AG09309 (cell line): ENCODE data around the gene GRB10.

Experiments used
- DNase-seq: peaks from one replicate; pipeline ENCODE4 v3.0.0-alpha.2; 2010; ENCODE audit warnings: low read depth
- H3K4me3 ChIP-seq: 2 replicates; pipeline ENCODE4 v1.5.1; 2011; ENCODE audit warnings: mild to moderate bottlenecking, low read depth, low read length, moderate library complexity; ENCODE audit not compliant: control insufficient read depth
- TF ChIP-seq, protein P1 (sequence below): IDR thresholded peaks from 2 replicates; pipeline ENCODE4 v1.5.1; 2011; ENCODE audit warnings: mild to moderate bottlenecking, low read depth, low read length, inconsistent platforms; ENCODE audit not compliant: insufficient read depth, control insufficient read depth; ENCODE audit errors: missing control alignments

GRB10 gene

DNA sequence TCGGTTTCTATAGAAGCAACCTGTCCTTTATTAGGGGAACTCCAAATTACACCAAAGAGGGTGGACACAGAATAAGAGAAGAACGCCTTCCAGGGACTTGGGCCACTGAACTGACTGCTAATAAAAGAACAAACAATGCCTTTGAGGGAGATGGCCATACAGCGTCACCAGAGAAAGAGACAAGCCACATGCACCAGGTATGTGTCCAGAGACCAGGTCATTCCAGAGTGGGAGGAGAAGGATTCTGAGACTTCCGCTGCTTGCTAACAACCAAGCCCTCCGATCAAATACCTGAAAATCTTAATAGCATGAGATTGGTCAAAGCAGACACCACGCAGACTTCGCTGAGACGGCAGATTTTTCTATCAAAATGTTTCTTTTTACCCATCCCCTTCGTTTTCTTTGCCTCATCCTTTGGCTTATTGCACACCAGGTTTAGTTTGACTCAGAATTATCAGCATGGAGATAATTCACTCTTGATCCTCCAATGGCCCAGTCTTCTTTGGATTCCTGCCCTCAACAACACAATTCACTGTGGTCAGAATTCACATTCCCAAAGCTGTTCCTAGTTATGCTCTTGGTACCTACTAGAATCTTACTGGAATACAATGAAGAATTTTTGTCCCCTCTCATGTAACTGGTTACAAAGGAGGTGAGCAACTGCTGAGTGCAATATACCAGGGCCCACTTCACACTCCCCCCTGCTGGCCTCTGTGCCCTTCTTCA is 130.1 kb downstream of the GRB10 start:
- DNase-seq = no peak
- no peak overlapping the region for H3K4me3 ChIP-seq
- TF ChIP-seq, protein P1, sequence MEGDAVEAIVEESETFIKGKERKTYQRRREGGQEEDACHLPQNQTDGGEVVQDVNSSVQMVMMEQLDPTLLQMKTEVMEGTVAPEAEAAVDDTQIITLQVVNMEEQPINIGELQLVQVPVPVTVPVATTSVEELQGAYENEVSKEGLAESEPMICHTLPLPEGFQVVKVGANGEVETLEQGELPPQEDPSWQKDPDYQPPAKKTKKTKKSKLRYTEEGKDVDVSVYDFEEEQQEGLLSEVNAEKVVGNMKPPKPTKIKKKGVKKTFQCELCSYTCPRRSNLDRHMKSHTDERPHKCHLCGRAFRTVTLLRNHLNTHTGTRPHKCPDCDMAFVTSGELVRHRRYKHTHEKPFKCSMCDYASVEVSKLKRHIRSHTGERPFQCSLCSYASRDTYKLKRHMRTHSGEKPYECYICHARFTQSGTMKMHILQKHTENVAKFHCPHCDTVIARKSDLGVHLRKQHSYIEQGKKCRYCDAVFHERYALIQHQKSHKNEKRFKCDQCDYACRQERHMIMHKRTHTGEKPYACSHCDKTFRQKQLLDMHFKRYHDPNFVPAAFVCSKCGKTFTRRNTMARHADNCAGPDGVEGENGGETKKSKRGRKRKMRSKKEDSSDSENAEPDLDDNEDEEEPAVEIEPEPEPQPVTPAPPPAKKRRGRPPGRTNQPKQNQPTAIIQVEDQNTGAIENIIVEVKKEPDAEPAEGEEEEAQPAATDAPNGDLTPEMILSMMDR = no peak

- TF ChIP-seq, protein P1 = no peak
- H3K4me3 ChIP-seq = no peak overlapping the region
- DNase-seq = no peak
Observed at GRCh38 chr7:50651271-50651989, 131.3 kb downstream of the GRB10 start.

DNA sequence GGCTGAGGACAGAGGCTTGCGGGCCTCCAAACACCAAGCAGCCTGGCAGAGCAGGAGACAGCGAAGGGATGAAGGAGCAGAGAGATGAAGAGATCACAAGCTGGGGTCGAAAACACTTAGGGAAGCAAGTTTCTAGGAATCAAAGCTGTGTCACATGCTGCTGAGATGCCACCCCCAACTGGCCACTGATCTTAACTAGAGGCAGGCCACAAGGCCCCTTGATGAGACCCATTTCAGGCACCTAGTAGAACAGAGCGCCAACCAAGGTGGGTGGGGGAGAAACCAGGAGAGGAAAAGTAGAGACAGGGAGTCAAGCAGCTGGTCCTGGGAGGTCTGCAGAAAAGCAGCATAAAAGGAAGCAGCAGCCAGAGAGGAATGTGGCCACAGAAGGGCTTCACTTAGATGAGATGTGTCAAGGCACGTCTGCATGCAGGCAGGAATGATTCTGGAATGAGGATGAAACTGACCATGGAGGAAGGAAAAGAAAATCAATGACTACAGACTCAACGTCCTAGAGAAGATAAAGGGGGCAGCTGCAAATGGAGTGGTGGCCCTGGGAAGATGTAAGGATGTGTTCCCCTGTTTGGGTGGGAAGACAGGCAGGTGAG is 132.5 kb downstream of the GRB10 start:
- no peak for DNase-seq
- TF ChIP-seq, protein P1 = no peak
- H3K4me3 ChIP-seq = no peak overlapping the region

DNA sequence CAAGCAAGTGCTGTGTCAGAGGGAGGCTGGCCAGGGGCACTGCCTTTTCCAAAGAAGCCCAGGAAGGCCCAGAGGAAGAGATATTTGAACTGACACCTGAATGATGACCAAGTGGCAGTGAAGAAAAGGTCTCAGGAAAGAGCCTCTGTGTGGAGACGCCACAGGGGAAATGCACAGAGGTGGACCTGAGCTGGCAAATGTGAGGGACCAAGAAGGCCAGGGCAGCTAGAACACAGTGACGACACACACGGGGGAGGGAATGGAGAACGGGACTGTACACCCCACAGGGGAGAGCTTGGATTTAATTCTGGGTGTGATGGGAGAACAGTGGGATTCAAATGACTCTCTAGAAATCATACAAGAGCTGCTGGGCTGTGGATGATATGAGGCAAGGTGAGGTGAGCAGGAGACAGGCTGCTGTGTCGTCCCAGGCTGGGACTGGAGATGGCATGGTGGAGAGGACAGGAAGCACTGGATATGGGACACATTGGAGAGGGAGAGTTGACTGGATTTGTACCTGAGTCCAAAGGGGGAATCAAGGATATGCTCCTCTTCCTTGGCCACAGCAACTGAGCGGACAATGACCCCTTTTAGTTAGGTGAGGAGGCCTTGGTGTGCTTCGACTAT is 133.3 kb downstream of the GRB10 start:
- H3K4me3 ChIP-seq = no peak overlapping the region
- no peak for DNase-seq
- TF ChIP-seq, protein P1 = no peak

- TF ChIP-seq, protein P1 = no peak
- H3K4me3 ChIP-seq = no peak overlapping the region
- no peak for DNase-seq
Observed at GRCh38 chr7:50648570-50649169, 134.0 kb downstream of the GRB10 start.

GRCh38 chr7:50648076-50648475 is 134.6 kb downstream of the GRB10 start:
- DNase-seq = no peak
- no peak overlapping the region for H3K4me3 ChIP-seq
- TF ChIP-seq, protein P1 = no peak
